Neural progenitor cell (in vitro differentiated cells): Measurements from ENCODE around the gene ATAD3B. TPM values are rescaled to one million over a fixed set of nuclear protein-coding genes. Genes with fewer than 3 reads are reported as not detected.
A peak's percentile ranks its signal among the peaks of the same experiment; 100 is the strongest.
"Not testable (repeated sequence)": the region's sequence is repeated elsewhere in the genome, so short reads cannot be mapped to it uniquely, and the experiment has no call there.

Experiments
- DNase-seq: peaks from one replicate; pipeline ENCODE4 v3.0.0-alpha.2; 2016; ENCODE audit warnings: low spot score
- H2AFZ ChIP-seq: fragments of 200-600 bp; sonication (generic); replicated peaks from 2 replicates; pipeline ENCODE4 v1.6.1; 2016; ENCODE audit warnings: antibody characterized with exemption
- H3F3A ChIP-seq: fragments of 200-600 bp; sonication (generic); 2 replicates; pipeline ENCODE4 v1.6.1; 2016; ENCODE audit warnings: antibody characterized with exemption, low read depth
- H3K27ac ChIP-seq: fragments of 200-600 bp; sonication (generic); 2 replicates; pipeline ENCODE4 v1.5.1; 2016; ENCODE audit warnings: mild to moderate bottlenecking
- H3K27me3 ChIP-seq: fragments of 200-600 bp; sonication (generic); 2 replicates; pipeline ENCODE4 v1.6.1; 2016; ENCODE audit warnings: mild to moderate bottlenecking, moderate library complexity
- H3K36me3 ChIP-seq: fragments of 200-600 bp; sonication (generic); 2 replicates; pipeline ENCODE4 v1.5.1; 2016
- H3K4me1 ChIP-seq: fragments of 200-600 bp; sonication (generic); 2 replicates; pipeline ENCODE4 v1.6.1; 2016; ENCODE audit warnings: mixed run types
- H3K4me2 ChIP-seq: fragments of 200-600 bp; sonication (generic); 2 replicates; pipeline ENCODE4 v1.6.1; 2016
- H3K4me3 ChIP-seq: fragments of 200-600 bp; sonication (generic); 2 replicates; pipeline ENCODE4 v1.5.1; 2016
- H3K79me2 ChIP-seq: fragments of 200-600 bp; sonication (generic); 2 replicates; pipeline ENCODE4 v1.6.1; 2016; ENCODE audit warnings: low read depth
- H3K9ac ChIP-seq: fragments of 200-600 bp; sonication (generic); 2 replicates; pipeline ENCODE4 v1.6.1; 2016
- H3K9me3 ChIP-seq: fragments of 200-600 bp; sonication (generic); 2 replicates; pipeline ENCODE4 v1.5.1; 2016; ENCODE audit warnings: low read depth
- H4K20me1 ChIP-seq: fragments of 200-600 bp; sonication (generic); 2 replicates; pipeline ENCODE4 v1.6.1; 2016; ENCODE audit warnings: low read depth
- H3K27ac Mint-ChIP-seq: 3 replicates; pipeline ENCODE4 v1.8.0; 2021; ENCODE audit warnings: mixed read lengths
- H3K27me3 Mint-ChIP-seq: 2 replicates; pipeline ENCODE4 v1.8.0; 2022; ENCODE audit warnings: low read depth, mild to moderate bottlenecking, inconsistent platforms, moderate library complexity, mixed read lengths; ENCODE audit not compliant: insufficient read depth
- H3K36me3 Mint-ChIP-seq: 3 replicates; pipeline ENCODE4 v1.8.0; 2021; ENCODE audit warnings: mixed read lengths
- H3K4me1 Mint-ChIP-seq: 3 replicates; pipeline ENCODE4 v1.8.0; 2021; ENCODE audit warnings: mixed read lengths
- H3K4me3 Mint-ChIP-seq: 3 replicates; pipeline ENCODE4 v1.8.0; 2021; ENCODE audit warnings: mild to moderate bottlenecking, moderate library complexity, mixed read lengths
- H3K9me3 Mint-ChIP-seq: 3 replicates; pipeline ENCODE4 v1.8.0; 2020; ENCODE audit warnings: mixed read lengths
- EZH2 ChIP-seq: fragments of 200-600 bp; sonication (generic); IDR thresholded peaks from 2 replicates; pipeline ENCODE4 v1.6.1; 2017; ENCODE audit warnings: antibody characterized with exemption, mild to moderate bottlenecking, moderate library complexity
- EZH2phosphoT487 ChIP-seq: fragments of 200-600 bp; sonication (generic); IDR thresholded peaks from 2 replicates; pipeline ENCODE4 v1.6.1; 2017; ENCODE audit warnings: antibody characterized with exemption
- total RNA-seq: library from RNA; depleted of rRNA; stranded (reverse); fragments of >200 nt; gene quantifications from 2 replicates; pipeline ENCODE4 v1.2.3, GENCODE V29; 2015; ENCODE audit warnings: low replicate concordance
- TF ChIP-seq, protein P1 (sequence below): fragments of 200-600 bp; sonication (generic); IDR thresholded peaks from 2 replicates; pipeline ENCODE4 v1.5.1; 2017; ENCODE audit warnings: antibody characterized with exemption, mild to moderate bottlenecking

ATAD3B gene
- total RNA-seq, 1 donor from 2014 or later = 9.3 TPM

DNA sequence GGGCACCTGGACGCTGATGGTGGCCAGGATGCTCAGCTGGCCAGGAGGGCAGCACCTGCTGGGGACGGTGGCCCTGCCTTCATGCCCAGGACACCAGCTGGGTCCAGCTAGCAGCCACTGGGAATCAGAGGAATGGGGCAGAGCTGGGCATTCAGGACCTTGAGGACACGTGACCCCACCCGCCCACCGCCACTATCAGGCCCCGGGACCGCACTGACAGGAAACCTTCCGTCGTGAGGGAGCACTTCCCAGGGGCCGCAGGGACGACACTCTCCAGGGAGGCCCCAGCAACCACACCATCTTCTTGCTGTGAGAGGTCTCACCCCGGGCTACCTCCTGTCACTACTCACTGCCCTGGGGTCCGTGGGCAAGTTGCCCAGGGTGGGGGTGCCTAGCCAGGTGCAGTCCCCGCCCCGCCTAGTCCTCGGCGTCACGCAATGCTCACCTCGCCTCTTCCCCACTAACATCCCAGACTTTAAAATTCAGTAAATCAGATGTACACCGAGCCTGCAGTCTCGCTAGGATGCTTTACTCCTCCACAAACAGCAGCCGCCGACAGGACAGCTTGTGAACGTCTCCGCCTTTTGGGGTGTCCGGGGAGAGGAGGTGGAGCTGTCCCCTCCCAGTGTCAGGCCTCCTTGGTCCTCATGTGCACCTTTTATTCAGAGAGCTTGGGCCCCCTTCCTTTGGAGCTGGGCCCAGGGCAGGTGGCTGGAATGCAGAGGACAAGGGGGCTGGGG is 31.1 kb upstream of the ATAD3B start:
- peaks cover 19% of the 10 kb centered on the region for H3K27me3 ChIP-seq
- no peak for DNase-seq
- no peak overlapping the region for H3K27ac ChIP-seq
- peaks cover 7% of the 10 kb centered on the region for H3K27me3 Mint-ChIP-seq
- H3K4me3 ChIP-seq = no peak overlapping the region
- no peaks in the 10 kb centered on the region for H3K36me3 Mint-ChIP-seq
- H3K9ac ChIP-seq = no peak overlapping the region
- H3K9me3 Mint-ChIP-seq = no peaks in the 10 kb centered on the region
- peaks cover 8% of the 10 kb centered on the region for H3K4me1 Mint-ChIP-seq
- no peak overlapping the region for H3K27ac Mint-ChIP-seq
- peaks cover 3% of the 10 kb centered on the region for H4K20me1 ChIP-seq
- H3K4me3 Mint-ChIP-seq = no peak overlapping the region
- H2AFZ ChIP-seq = no peak overlapping the region
- no peaks in the 10 kb centered on the region for H3K4me1 ChIP-seq
- no peaks in the 10 kb centered on the region for H3K36me3 ChIP-seq
- H3K79me2 ChIP-seq = no peaks in the 10 kb centered on the region
- TF ChIP-seq, protein P1, sequence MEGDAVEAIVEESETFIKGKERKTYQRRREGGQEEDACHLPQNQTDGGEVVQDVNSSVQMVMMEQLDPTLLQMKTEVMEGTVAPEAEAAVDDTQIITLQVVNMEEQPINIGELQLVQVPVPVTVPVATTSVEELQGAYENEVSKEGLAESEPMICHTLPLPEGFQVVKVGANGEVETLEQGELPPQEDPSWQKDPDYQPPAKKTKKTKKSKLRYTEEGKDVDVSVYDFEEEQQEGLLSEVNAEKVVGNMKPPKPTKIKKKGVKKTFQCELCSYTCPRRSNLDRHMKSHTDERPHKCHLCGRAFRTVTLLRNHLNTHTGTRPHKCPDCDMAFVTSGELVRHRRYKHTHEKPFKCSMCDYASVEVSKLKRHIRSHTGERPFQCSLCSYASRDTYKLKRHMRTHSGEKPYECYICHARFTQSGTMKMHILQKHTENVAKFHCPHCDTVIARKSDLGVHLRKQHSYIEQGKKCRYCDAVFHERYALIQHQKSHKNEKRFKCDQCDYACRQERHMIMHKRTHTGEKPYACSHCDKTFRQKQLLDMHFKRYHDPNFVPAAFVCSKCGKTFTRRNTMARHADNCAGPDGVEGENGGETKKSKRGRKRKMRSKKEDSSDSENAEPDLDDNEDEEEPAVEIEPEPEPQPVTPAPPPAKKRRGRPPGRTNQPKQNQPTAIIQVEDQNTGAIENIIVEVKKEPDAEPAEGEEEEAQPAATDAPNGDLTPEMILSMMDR = no peak
- no peak for TF ChIP-seq EZH2phosphoT487
- no peak for TF ChIP-seq EZH2
- no peak overlapping the region for H3K4me2 ChIP-seq
- no peaks in the 10 kb centered on the region for H3K9me3 ChIP-seq
- H3F3A ChIP-seq = peaks cover 8% of the 10 kb centered on the region

DNA sequence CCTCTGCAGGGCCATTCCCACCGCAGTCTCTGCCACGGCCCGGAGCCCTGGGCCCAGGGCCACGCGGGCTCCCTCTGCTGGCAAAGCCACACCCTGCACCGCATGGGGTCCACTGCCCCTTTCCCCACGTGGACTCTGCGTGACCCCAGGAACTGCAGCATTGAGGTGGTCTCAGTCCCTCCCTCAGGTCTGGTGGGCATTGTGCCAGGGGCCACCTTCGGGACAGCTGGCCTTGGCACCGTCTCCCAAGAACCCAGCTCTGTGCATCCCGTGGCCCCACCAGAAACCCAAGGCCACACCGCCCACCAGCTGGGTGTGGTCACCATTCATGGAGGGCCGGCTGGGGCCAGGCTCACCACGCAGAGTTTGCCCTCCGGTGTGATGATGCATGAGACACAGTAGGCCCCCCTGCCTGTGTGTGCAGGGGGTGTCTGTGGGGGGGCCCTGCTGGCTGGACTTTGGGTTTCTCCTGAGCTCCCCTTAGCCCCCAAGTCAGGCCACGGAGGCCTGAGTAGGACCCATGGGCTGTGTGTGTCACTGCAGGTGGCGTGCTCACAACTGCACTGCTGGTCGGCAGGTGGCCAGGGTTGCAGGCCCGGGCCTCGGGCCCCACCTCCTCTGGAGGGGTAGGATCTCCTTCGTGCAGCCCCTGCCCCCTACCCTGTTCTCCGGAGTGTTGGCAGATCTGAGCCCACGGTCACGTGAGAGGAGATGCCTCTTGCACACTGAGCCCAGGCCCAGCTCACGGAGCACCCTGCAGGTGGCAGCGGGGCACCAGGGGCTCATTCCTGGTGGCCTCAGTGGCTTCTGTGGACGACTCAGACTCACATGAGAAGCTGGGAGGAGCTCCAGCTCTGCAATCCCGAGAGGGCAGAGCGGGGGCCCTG is 30.3 kb upstream of the ATAD3B start:
- Histone ChIP-seq H3K9me3 (no peaks in the 10 kb centered on the region), H3K36me3 (no peaks in the 10 kb centered on the region), H3F3A (peaks cover 3% of the 10 kb centered on the region), H3K27me3 (peaks cover 11% of the 10 kb centered on the region), H3K9ac (no peak overlapping the region), H3K4me1 (no peaks in the 10 kb centered on the region), H3K4me2 (no peak overlapping the region), H4K20me1 (peaks cover 3% of the 10 kb centered on the region), H3K79me2 (no peaks in the 10 kb centered on the region), H3K4me3 (no peak overlapping the region), H3K27ac (no peak overlapping the region), H2AFZ (no peak overlapping the region)
- no peak overlapping the region for H3K4me3 Mint-ChIP-seq
- H3K27ac Mint-ChIP-seq = no peak overlapping the region
- no peaks in the 10 kb centered on the region for H3K36me3 Mint-ChIP-seq
- TF ChIP-seq, protein P1 = peak; percentile 71
- TF ChIP-seq EZH2phosphoT487 (no peak), EZH2 (no peak)
- peak; percentile 80 for DNase-seq
- no peaks in the 10 kb centered on the region for H3K9me3 Mint-ChIP-seq
- H3K27me3 Mint-ChIP-seq = peaks cover 4% of the 10 kb centered on the region
- peaks cover 7% of the 10 kb centered on the region for H3K4me1 Mint-ChIP-seq

DNA sequence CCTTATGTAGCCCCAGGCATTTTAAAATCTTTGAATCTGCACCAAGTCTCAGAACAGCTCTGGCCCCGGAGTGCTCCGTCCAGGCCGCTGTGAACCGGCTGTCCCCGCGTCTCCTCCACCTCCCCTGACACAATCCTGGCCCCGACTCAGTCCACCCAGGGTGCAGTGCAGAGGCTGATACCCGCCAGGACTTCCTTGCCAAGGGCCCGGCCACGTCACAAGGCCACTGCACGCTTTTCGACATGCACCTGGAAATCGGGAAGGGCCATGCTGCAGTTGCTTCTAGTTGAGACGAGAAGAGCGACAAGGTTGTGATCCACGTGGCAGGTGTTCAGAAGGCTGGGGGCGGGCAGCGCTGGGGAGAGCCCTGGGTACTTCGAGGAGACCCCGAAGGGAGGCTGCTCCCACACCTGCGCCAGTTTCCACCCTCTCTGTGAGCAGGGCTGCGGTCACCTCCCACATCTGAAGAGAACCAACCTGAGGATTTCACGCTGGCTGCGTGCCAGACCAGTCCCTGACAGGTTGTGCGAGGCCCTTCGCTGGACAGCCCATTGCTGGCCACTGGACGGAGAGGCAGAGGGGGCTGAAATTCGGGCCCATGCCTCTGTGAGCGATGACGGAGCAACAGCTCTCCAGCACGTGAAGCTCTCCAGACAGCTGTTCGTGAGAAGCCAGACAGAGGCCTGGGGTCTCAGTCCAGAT is 29.3 kb upstream of the ATAD3B start:
- H3K4me3 Mint-ChIP-seq = peak overlapping the region; percentile 48
- no peaks in the 10 kb centered on the region for H3K36me3 ChIP-seq
- no peak overlapping the region for H2AFZ ChIP-seq
- H3K27me3 Mint-ChIP-seq = peaks cover 2% of the 10 kb centered on the region
- no peak overlapping the region for H3K9ac ChIP-seq
- H3K9me3 Mint-ChIP-seq = no peaks in the 10 kb centered on the region
- no peak overlapping the region for H3K4me2 ChIP-seq
- H3K27me3 ChIP-seq = peaks cover 1% of the 10 kb centered on the region
- peaks cover 4% of the 10 kb centered on the region for H3K4me1 Mint-ChIP-seq
- no peak overlapping the region for H3K27ac ChIP-seq
- no peaks in the 10 kb centered on the region for H3F3A ChIP-seq
- H3K4me3 ChIP-seq = no peak overlapping the region
- TF ChIP-seq EZH2 (no peak), EZH2phosphoT487 (no peak)
- TF ChIP-seq, protein P1 = no peak
- H3K36me3 Mint-ChIP-seq = no peaks in the 10 kb centered on the region
- H3K9me3 ChIP-seq = no peaks in the 10 kb centered on the region
- no peaks in the 10 kb centered on the region for H3K4me1 ChIP-seq
- H4K20me1 ChIP-seq = no peaks in the 10 kb centered on the region
- DNase-seq = no peak
- no peaks in the 10 kb centered on the region for H3K79me2 ChIP-seq
- H3K27ac Mint-ChIP-seq = peak overlapping the region; percentile 63

DNA sequence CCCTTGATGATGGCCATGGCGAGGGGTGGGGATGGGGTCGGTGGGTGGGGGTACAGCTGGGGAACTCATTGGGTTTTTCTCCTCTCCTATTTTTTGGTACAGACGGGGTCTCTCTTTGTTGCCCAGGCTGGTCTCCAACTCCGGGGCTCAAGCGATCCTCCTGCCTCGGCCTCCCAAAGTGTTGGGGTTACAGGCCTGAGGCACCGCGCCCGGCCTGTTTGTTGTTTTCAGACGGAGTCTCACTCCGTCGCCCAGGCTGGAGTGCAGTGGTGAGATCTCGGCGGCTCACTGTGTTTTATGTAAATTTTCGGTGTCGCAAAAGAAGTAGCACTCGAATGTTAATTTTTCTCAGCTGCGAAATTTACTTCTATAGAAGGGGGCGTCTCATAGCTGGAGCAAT is 24.9 kb upstream of the ATAD3B start:
- H3K4me1 Mint-ChIP-seq, H3K4me2 ChIP-seq, H3K4me3 Mint-ChIP-seq, H3K27me3 Mint-ChIP-seq, H3K27ac ChIP-seq, H3F3A ChIP-seq, H3K4me1 ChIP-seq, H3K79me2 ChIP-seq, H3K9me3 Mint-ChIP-seq, DNase-seq, H3K36me3 ChIP-seq, H3K9ac ChIP-seq, H3K27me3 ChIP-seq, H3K36me3 Mint-ChIP-seq, H3K4me3 ChIP-seq, H4K20me1 ChIP-seq, H2AFZ ChIP-seq, H3K9me3 ChIP-seq, H3K27ac Mint-ChIP-seq: not testable (repeated sequence)
